HL-60 (cell line): ENCODE measurements around the gene PDIA4.

Source experiments
- DNase-seq, 2 experiments: peaks; one replicate each; pipeline ENCODE4 v3.0.0-alpha.2; 2010 to 2020; ENCODE audit warnings: low read depth in 1 of 2, low spot score in 1 of 2
- H3K27ac ChIP-seq: fragments of 250-450 bp; sonication (Bioruptor Pico); replicated peaks from 2 replicates; pipeline ENCODE4 v1.5.1; 2020; ENCODE audit warnings: mild to moderate bottlenecking, moderate library complexity
- H3K27me3 ChIP-seq: fragments of 250-450 bp; sonication (Bioruptor Pico); 2 replicates; pipeline ENCODE4 v1.5.1; 2021; ENCODE audit warnings: mild to moderate bottlenecking, moderate library complexity; ENCODE audit not compliant: insufficient read depth, poor library complexity, severe bottlenecking
- H3K4me3 ChIP-seq: replicated peaks from 2 replicates; pipeline ENCODE4 v1.5.1; 2011; ENCODE audit warnings: mild to moderate bottlenecking, control low read depth, low read length; ENCODE audit not compliant: insufficient read depth
- CTCF ChIP-seq: IDR thresholded peaks from one replicate; pipeline ENCODE4 v1.5.1; 2011; ENCODE audit warnings: low read length, control low read depth, inconsistent platforms; ENCODE audit not compliant: insufficient read depth
- GABPA ChIP-seq: IDR thresholded peaks from 2 replicates; pipeline ENCODE4 v1.6.1; 2012; ENCODE audit warnings: low read depth
- POLR2AphosphoS5 ChIP-seq: IDR thresholded peaks from 2 replicates; pipeline ENCODE4 v1.6.1; 2012; ENCODE audit warnings: low read depth
- REST ChIP-seq: IDR thresholded peaks from 2 replicates; pipeline ENCODE4 v1.6.1; 2012; ENCODE audit warnings: low read depth; ENCODE audit not compliant: insufficient replicate concordance
- SPI1 ChIP-seq: IDR thresholded peaks from 2 replicates; pipeline ENCODE4 v1.6.1; 2012; ENCODE audit warnings: low read depth, mild to moderate bottlenecking, borderline replicate concordance

PDIA4 gene

GRCh38 chr7:149003560-149004305, 24.6 kb downstream of the PDIA4 start:
- TF ChIP-seq SPI1 (no peak), GABPA (no peak), REST (no peak), POLR2AphosphoS5 (no peak), CTCF (no peak)
- no peak overlapping the region for H3K4me3 ChIP-seq
- H3K27me3 ChIP-seq: no peaks in the 10 kb centered on the region
- H3K27ac ChIP-seq: no peak overlapping the region
- DNase-seq: no peak

DNA sequence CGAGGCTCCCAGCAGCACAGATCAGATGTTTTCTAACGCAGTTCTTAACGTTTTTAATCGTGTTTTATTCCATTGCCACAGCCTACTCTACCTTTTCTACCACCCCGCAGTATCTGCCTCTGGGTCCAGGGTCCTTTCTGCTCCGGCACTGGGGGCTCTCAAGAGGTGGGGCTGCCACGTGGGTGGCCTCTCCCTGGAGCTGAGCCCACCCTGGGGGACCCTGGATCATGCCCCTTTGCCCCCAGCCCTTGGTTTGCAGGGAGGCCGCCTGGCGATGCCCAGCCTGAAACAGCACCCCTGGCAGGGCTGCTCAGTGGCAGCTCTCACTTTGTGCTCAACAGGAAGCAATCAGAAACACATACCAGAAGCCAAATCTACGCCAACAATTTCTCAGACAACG, 25.3 kb downstream of the PDIA4 start:
- no peak overlapping the region for H3K4me3 ChIP-seq
- no peak overlapping the region for H3K27ac ChIP-seq
- H3K27me3 ChIP-seq: no peaks in the 10 kb centered on the region
- DNase-seq: no peak
- TF ChIP-seq CTCF (no peak), GABPA (no peak), POLR2AphosphoS5 (no peak), SPI1 (no peak), REST (no peak)

GRCh38 chr7:149002604-149003003, 25.7 kb downstream of the PDIA4 start:
- H3K27me3 ChIP-seq: no peaks in the 10 kb centered on the region
- H3K27ac ChIP-seq: no peak overlapping the region
- H3K4me3 ChIP-seq: no peak overlapping the region
- no peak for DNase-seq
- TF ChIP-seq POLR2AphosphoS5: no peak
- TF ChIP-seq GABPA: no peak
- TF ChIP-seq REST: no peak
- TF ChIP-seq CTCF: no peak
- no peak for TF ChIP-seq SPI1
